Adrenal gland (tissue), 5 donors: ENCODE measurements around the gene CNKSR3.

Source experiments
- POLR2A ChIP-seq, 2 donors: fragments of 450-650 bp; IDR thresholded peaks; one replicate each; pipeline ENCODE4 v1.6.1; 2017; ENCODE audit warnings: antibody characterized with exemption in 2 of 2, mild to moderate bottlenecking in 2 of 2, moderate library complexity in 1 of 2
- TF ChIP-seq, protein P1 (sequence below), 6 experiments: fragments of 450-650 bp in 4 of 6; fragments of 200-600 bp in 2 of 6; sonication (generic) in 1 of 6; IDR thresholded peaks; 1 replicate in 5 of 6; 2 replicates in 1 of 6; pipeline versions ENCODE4 v1.5.1 to v1.8.0; 2016 to 2021; ENCODE audit warnings: antibody characterized with exemption in 6 of 6, mild to moderate bottlenecking in 2 of 6, moderate library complexity in 1 of 6
- donor health status: DM: no; HTN: no; CAD: no.

DNA sequence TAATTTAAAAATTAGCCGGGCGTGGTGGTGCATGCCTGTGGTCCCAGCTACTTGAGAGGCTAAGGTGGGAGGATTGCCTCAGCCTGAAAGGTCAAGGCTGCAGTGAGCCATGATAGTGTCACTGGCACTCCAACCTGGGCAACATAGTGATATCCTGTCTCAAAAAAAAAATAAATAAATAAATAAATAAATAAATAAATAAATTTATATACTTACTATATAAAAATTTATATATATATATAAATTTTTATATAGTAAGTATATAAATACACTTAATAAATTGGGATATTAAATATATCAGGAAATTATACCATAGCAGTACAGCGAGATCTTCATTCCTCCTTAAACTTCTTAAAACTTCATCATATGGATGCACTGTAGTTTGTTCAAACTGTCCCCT is 130.9 kb downstream of the CNKSR3 start:
- TF ChIP-seq, protein P1, sequence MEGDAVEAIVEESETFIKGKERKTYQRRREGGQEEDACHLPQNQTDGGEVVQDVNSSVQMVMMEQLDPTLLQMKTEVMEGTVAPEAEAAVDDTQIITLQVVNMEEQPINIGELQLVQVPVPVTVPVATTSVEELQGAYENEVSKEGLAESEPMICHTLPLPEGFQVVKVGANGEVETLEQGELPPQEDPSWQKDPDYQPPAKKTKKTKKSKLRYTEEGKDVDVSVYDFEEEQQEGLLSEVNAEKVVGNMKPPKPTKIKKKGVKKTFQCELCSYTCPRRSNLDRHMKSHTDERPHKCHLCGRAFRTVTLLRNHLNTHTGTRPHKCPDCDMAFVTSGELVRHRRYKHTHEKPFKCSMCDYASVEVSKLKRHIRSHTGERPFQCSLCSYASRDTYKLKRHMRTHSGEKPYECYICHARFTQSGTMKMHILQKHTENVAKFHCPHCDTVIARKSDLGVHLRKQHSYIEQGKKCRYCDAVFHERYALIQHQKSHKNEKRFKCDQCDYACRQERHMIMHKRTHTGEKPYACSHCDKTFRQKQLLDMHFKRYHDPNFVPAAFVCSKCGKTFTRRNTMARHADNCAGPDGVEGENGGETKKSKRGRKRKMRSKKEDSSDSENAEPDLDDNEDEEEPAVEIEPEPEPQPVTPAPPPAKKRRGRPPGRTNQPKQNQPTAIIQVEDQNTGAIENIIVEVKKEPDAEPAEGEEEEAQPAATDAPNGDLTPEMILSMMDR (IDR thresholded peaks at IDR 0.05) = no peak
- no peak for TF ChIP-seq POLR2A (IDR thresholded peaks at IDR 0.05)
